Ammon's horn (tissue), 1 donor: Measurements from ENCODE around the gene FAM13A.
"Not testable (repeated sequence)": the region's sequence is repeated elsewhere in the genome, so short reads cannot be mapped to it uniquely, and the experiment has no call there.

Experiments
- DNase-seq: peaks from one replicate; pipeline ENCODE4 v3.0.0-alpha.2; 2016; ENCODE audit warnings: low spot score

Gene FAM13A

GRCh38 chr4:89042055-89042454 is 14.9 kb downstream of the FAM13A start:
- no peak for DNase-seq

DNA sequence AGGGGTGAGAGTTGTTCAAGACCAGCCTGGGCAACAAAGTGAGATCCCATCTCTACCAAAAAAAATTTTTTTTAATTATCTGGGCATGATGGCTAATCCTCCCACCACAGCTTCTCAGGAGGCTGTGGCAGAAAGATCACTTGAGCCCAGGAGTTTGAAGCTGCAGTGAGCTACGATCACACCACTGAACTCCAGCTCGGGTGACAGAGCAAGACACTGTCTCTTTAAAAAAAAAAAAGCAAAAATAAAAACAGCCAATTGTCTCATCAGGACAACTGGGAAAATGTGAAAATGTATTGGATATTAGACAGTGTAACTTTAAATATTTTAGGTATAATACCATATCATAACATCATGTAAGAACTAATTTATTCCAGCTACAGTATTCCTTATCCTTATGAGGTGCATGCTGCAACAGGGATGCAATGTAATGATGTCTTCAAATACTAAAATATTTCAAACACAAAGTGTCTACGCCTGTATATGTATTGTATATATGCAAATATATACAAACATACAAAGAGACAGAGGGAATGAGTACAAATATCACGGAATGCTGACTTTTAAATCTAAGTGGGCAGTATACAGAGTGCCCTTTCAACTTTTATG is 17.2 kb downstream of the FAM13A start:
- DNase-seq = no peak

DNA sequence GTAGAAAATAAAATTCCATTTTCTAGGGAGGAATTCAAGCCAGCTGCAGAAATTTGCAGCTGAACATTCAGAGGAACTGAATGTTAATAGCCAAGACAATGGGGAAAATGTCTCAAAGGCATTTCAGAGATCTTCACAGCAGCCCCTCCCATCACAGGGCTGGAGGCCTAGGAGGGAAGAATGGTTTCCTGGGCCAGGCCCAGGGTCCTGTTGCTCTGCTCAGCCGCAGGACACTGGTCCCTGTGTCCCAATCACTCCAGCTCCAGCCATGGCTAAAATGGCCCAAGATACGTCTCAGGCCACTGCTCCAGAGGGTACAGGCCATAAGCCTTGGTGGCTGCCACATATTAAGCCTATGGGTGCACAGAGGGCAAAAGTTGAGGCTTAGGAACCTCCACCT is 20.4 kb downstream of the FAM13A start:
- no peak for DNase-seq

- no peak for DNase-seq
Observed at GRCh38 chr4:89031272-89031671, 25.7 kb downstream of the FAM13A start.

- DNase-seq = no peak
Observed at GRCh38 chr4:89029591-89029990, 27.4 kb downstream of the FAM13A start.

- DNase-seq = no peak
Observed at GRCh38 chr4:89026542-89026941, 30.4 kb downstream of the FAM13A start.

DNA sequence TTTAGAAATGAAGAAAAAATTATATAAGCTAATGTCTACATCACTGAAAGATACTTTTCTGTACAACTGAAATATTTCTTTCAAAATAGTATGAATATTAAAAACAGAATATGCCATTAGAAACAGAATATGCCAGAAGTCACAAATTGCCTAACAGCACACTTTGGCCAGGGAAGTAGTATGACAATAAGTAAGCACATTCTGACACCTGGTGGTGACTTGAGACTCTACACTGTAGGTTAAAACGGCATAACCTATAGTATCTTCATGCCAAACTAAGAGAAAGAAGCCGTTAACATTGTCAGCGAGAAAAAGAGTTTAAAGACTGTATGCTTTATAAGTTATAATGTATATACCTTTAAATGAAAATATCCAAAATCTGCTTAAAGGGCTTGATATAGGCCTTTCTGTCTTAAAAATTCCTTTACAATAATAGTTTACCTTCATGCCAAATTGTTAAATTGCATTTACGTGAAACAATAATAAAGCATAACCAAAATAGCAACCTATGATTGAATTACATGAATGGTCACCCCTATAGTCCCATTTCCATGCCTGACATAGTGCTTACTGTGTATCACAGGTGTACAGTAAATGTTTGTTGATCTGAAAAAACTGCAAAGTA is 32.8 kb downstream of the FAM13A start:
- DNase-seq = peak; percentile 89

DNA sequence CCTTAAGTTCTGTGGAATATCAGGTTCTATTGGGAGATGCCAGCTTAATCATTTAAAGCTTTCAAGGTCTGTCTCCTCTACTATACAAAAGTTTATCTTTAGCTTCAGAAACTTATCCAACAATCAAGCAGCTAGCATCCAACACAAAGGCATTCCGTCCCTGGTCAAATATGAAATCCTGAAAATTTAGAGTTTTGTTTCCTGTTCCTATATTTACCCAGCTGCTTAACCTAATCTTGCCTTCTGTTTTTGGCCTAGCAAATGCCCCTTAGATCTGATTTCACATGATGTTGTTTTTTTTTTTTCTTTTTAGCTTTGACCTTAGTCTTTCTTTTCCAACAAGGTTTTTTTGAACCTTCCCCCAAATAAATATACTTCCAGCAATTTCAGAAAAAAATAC is 33.8 kb downstream of the FAM13A start:
- no peak for DNase-seq

DNA sequence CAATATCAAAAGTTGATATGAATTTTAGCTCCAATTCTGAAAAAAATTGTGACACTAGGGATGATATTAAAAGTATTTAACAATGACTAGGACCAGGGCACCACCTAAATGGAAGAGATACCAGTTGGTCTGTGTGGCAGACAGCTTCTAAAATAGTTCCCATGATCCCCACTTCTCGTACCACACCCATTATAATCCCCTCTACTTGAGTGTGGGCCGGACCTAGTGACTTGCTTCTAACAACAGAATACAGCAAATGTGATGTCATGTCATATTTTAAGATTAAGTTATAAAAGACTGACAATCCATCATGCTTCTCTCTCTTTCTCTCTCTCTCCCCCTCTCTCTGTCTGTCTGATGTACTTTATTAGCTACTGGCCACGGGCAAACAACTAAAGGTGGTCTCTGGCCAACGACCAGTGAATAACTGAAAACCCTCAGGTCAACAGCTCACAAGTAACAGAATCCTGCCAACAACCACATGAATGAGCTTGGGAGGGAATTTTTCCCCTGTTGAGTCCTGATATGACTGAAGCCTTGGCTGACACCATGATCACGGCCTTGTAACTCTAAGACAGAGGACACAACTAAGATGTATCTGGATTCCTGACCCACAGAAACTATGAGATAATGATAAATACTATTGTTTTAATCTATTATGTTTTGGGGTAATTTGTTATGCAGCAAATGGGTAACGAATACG is 34.4 kb downstream of the FAM13A start:
- DNase-seq = no peak

- DNase-seq = no peak
Observed at GRCh38 chr4:89021684-89022083, 35.3 kb downstream of the FAM13A start.

DNA sequence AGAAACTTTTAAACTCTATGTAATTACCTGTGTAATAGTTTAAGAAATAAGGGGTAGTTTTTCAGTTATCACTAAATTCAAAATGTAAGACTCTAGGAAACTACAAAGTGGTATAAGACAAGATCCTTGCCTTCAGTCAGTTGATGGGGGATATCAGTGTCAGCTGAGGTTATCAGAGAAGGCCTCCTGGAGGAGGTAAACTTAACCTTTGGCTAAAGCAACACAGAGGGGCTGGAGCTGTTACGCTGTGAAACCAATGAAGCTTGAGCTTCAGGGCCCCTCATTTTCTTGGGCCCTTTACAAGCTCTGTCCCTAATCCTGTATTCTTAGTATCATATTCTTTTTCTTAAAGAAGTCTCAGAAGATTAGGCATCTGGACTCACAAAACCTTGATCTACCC is 35.9 kb downstream of the FAM13A start:
- DNase-seq = no peak

GRCh38 chr4:89014897-89015296 is 42.1 kb downstream of the FAM13A start:
- not testable (repeated sequence) for DNase-seq

DNA sequence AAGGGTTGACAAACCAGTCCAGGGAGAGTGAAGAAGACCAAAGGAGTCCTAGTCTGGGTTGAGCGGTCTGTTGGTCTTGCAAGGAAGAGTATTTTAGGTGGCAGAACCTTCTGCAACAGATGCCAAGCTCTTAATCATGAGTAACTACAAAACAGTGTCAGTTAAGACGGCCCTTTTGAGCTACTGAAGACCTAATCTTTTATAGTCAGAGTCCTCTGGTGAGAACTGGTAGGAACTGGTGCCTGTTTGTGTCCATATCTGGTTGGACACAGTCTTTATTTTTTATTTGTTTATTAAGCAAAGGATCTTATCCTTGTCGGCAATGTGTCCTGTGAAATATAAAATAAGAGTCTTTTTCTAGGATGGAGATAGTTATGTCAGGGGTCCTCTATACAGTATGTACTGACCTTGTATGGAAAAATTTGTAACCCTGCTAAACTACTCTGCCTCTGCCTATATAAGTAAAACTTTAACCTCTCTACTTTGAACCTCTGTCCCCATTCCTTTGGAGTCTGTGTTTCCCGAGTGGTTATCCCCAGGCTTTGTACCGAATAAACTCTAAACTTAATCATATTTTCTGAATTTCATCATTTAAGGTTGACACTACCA is 47.1 kb downstream of the FAM13A start:
- DNase-seq = no peak

GRCh38 chr4:89009115-89009514 is 47.9 kb downstream of the FAM13A start:
- no peak for DNase-seq

- DNase-seq = no peak
Observed at GRCh38 chr4:89008166-89008565, 48.8 kb downstream of the FAM13A start.

DNA sequence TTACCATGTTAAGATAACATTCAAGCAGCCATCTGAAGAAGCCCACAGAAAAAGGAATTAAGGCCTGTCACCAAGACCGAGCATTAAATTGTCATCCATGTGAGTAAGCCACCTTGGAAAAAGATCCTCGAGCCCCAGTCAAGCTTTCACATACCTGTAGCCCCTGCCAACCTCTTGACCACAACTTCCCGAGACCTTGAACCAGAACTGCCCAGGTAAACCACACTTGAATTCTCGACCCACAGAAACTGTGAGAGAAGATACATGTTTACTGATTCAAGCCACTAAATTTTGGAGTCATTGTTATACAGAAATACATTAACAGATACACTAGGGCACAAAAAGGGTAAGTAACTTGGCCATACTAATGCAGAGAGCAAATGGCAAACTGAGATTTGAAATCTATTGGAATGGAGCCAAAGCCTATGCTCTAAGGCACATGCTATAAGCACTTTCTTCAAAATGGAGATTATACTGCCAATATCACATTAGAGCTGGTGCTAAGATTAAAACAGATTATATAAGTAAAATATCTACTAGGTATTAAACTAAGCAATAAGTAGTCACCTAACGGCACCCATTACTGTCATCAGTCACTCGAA is 49.5 kb downstream of the FAM13A start:
- DNase-seq = no peak

DNA sequence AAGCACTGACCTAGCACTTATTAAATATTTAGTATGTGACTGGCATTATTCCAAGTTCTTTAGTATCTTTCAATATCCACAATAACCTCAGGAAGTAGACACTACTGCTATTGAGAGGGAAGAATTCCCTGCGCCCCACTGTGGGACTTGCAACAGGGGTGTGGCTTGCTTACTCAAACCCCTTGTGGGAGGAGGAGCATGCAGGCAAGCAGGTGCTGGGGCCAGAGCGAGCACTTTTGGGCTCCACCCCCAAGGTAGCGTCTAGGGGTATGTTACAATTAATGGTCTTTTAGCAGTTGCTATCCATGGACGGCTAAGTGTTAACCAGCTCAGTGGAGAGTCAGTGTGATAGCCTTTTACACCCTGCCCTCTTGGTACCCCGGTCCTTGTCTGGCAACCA is 50.7 kb downstream of the FAM13A start:
- DNase-seq = no peak

DNA sequence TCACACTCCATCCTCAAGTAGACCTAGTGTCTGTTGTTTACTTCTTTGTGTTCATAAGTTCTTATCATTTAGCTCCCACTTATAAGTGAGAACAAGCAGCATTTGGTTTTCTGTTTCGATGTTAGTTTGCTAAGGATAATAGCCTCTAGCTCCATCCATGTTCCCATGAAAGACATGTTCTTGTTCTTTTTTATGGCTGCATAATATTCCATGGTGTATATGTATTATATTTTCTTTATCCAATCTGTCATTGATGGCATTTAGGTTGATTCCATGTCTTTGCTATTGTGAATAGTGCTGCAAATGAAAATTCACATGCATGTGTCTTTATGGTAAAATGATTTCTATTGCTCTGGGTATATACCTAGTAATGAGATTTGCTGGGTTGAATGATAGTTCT is 51.9 kb downstream of the FAM13A start:
- DNase-seq = not testable (repeated sequence)

DNA sequence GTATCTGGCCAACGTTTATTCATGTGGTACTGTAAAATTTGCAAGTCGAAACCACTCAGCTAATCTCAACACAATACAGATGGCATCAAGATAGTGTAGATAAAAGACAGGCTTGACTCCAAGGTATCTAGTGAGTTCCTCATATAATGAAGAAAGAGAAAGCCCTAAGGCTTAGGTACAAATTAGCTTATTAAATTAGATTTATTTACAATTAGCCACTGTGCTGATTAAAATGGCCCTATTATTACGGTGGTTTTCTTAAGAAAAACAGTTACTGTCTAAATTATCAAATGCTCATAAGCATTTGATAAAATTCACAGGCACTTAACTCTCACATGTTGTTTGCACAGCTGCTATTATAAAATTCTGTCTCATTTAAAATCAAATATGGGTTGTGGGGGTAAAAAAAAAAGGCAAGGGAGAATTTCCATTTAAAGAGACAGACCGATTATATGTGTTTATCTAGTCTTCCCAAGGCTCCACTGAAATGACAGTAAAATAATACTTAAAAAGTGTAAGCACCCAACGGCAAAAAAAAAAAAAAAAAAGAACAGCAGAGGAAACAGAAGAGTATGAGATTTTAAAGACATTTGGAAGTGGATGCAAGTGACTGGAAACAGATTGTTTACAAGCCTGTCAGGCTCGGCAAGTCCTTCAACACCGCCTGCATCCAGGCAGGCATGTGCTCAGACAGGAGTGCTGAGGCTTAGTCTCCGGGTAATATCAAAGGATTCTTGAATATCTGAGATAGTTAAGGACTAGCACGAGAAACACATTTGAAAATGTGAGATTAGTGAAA is 55.1 kb downstream of the FAM13A start:
- peak; percentile 12 for DNase-seq

GRCh38 chr4:89000844-89001360 is 56.1 kb downstream of the FAM13A start:
- DNase-seq = no peak

DNA sequence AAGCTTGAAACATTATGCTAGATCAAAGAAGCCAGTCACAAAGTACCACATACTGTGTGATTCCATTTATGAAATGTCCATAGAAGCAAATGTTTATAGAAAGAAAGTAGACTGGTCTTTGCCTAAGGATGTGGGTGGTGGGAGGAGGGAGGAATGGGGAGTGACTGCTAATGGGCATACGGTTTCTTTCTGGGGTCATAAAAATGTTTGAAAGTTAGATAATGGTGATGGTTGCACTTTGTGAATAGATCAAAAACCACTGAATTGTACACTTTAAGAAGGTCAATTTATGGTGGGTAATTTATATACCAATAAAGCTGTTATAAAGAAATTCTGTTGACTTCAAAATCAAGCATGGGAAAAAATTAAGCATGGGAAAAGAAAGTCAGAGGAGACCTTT is 56.6 kb downstream of the FAM13A start:
- DNase-seq = no peak
